H1 (cell line): ENCODE results near the gene ITIH4. TPM values are rescaled to one million over a fixed set of nuclear protein-coding genes. Genes with fewer than 3 reads are reported as not detected.

ENCODE experiments used
- CTCF ChIA-PET: fragments of 300-600 bp; sonication (Branson Sonifier 250); formaldehyde crosslinking; loops from one replicate; lab custom pipeline; 2021; ENCODE audit not compliant: partially characterized antibody; lab: Charles Lee
- POLR2A ChIA-PET: fragments of 300-600 bp; sonication (Branson Sonifier 250); formaldehyde crosslinking; loops from one replicate; lab custom pipeline; 2021; ENCODE audit warnings: inconsistent platforms; ENCODE audit not compliant: partially characterized antibody; lab: Charles Lee
- DNase-seq, 2 experiments: peaks; one replicate each; pipeline versions ENCODE4 v3.0.0 to v3.0.0-alpha.2; 2010 to 2022; ENCODE audit warnings: low spot score in 2 of 2, low read depth in 1 of 2, mixed read lengths in 1 of 2
- FAIRE-seq: peaks from 2 replicates; lab custom pipeline; 2011; peaks lifted over from hg19 to GRCh38; lab: Jason Lieb, UNC
- H2AFZ ChIP-seq: 2 replicates; pipeline ENCODE4 v1.8.1; 2012; ENCODE audit warnings: low read length, inconsistent platforms
- H2AK5ac ChIP-seq: 2 replicates; pipeline ENCODE4 v1.6.1; 2013; ENCODE audit warnings: low read depth, low read length
- H2BK120ac ChIP-seq: replicated peaks from 2 replicates; pipeline ENCODE3; 2013; ENCODE audit warnings: low read depth, low read length, inconsistent platforms
- H2BK12ac ChIP-seq: 2 replicates; pipeline ENCODE4 v1.6.1; 2013; ENCODE audit warnings: low read depth, low read length
- H2BK15ac ChIP-seq: 2 replicates; pipeline ENCODE4 v1.6.1; 2013; ENCODE audit warnings: low read length
- H2BK20ac ChIP-seq: 2 replicates; pipeline ENCODE4 v1.6.1; 2013; ENCODE audit warnings: low read length
- H2BK5ac ChIP-seq: 2 replicates; pipeline ENCODE4 v1.6.1; 2013; ENCODE audit warnings: low read depth, low read length
- H3K14ac ChIP-seq: 2 replicates; pipeline ENCODE4 v1.6.1; 2013; ENCODE audit warnings: inconsistent platforms; ENCODE audit not compliant: insufficient read length
- H3K18ac ChIP-seq: 2 replicates; pipeline ENCODE4 v1.6.1; 2013; ENCODE audit warnings: low read length; ENCODE audit errors: extremely low read depth
- H3K23ac ChIP-seq: 2 replicates; pipeline ENCODE4 v1.6.1; 2013; ENCODE audit warnings: inconsistent platforms; ENCODE audit not compliant: insufficient read length
- H3K23me2 ChIP-seq: 2 replicates; pipeline ENCODE4 v1.6.1; 2013; ENCODE audit warnings: low read depth, low read length
- H3K27ac ChIP-seq: 2 replicates; pipeline ENCODE4 v1.6.1; 2011; ENCODE audit warnings: low read depth, low read length, inconsistent platforms
- H3K27me3 ChIP-seq, 4 experiments: replicated peaks in 1 of 4; 1 replicate in 1 of 4; 2 replicates in 3 of 4; pipeline versions ENCODE4 v1.6.1 to v1.8.1; 2011 to 2013; ENCODE audit warnings: low read length in 3 of 4, mild to moderate bottlenecking in 3 of 4, inconsistent platforms in 2 of 4, mixed read lengths in 2 of 4, moderate library complexity in 1 of 4; ENCODE audit not compliant: control insufficient read depth in 3 of 4, insufficient read depth in 3 of 4; ENCODE audit errors: extremely low read depth in 1 of 4
- H3K36me3 ChIP-seq, 4 experiments: 2 replicates each; pipeline versions ENCODE4 v1.6.1 to v1.8.1; 2011 to 2013; ENCODE audit warnings: mild to moderate bottlenecking in 4 of 4, low read length in 3 of 4, moderate library complexity in 2 of 4, control low read depth in 1 of 4, inconsistent platforms in 1 of 4; ENCODE audit not compliant: insufficient read depth in 4 of 4, control insufficient read depth in 2 of 4
- H3K4ac ChIP-seq: replicated peaks from 2 replicates; pipeline ENCODE3; 2013; ENCODE audit warnings: low read length, low read depth, mixed read lengths, inconsistent platforms; ENCODE audit not compliant: insufficient read length
- H3K4me1 ChIP-seq, 4 experiments: replicated peaks in 1 of 4; 1 replicate in 1 of 4; 2 replicates in 3 of 4; pipeline versions ENCODE4 v1.6.1 to v1.8.1; 2011 to 2013; ENCODE audit warnings: low read length in 3 of 4, inconsistent platforms in 2 of 4, mixed read lengths in 1 of 4; ENCODE audit not compliant: insufficient read depth in 4 of 4, control insufficient read depth in 3 of 4
- H3K4me2 ChIP-seq, 2 experiments: 2 replicates each; pipeline versions ENCODE4 v1.6.1 to v1.8.1; 2011 to 2013; ENCODE audit warnings: low read depth in 2 of 2, low read length in 2 of 2, control low read depth in 1 of 2, inconsistent platforms in 1 of 2, mild to moderate bottlenecking in 1 of 2; ENCODE audit not compliant: insufficient read depth in 1 of 2
- H3K4me3 ChIP-seq, 4 experiments: fragments of 200-600, 300-600 bp in 1 of 4; sonication (generic), shearing (Covaris generic), sonication (Bioruptor Twin) in 1 of 4; 2 replicates each; pipeline versions ENCODE4 v1.5.1 to v1.8.1; 2011 to 2016; ENCODE audit warnings: low read length in 4 of 4, low read depth in 3 of 4, control low read depth in 2 of 4, inconsistent platforms in 2 of 4, mild to moderate bottlenecking in 2 of 4, mixed read lengths in 1 of 4, moderate library complexity in 1 of 4; ENCODE audit not compliant: insufficient read depth in 2 of 4; ENCODE audit errors: extremely low read depth in 1 of 4
- H3K56ac ChIP-seq: replicated peaks from 2 replicates; pipeline ENCODE3; 2013; ENCODE audit warnings: low read depth, mild to moderate bottlenecking, mixed read lengths, low read length, inconsistent platforms; ENCODE audit not compliant: insufficient read length
- H3K79me1 ChIP-seq: 2 replicates; pipeline ENCODE4 v1.6.1; 2013; ENCODE audit warnings: low read depth, low read length, control low read depth
- H3K79me2 ChIP-seq, 2 experiments: 2 replicates each; pipeline versions ENCODE4 v1.6.1 to v1.8.1; 2012 to 2013; ENCODE audit warnings: low read length in 2 of 2, mild to moderate bottlenecking in 2 of 2, inconsistent platforms in 1 of 2; ENCODE audit not compliant: insufficient read depth in 2 of 2, control insufficient read depth in 1 of 2
- H3K9ac ChIP-seq, 4 experiments: replicated peaks in 1 of 4; 1 replicate in 1 of 4; 2 replicates in 3 of 4; pipeline versions ENCODE4 v1.6.1 to v1.8.1; 2011 to 2013; ENCODE audit warnings: low read depth in 3 of 4, low read length in 3 of 4, control low read depth in 2 of 4, mild to moderate bottlenecking in 2 of 4, moderate library complexity in 2 of 4, inconsistent platforms in 1 of 4; ENCODE audit errors: extremely low read depth in 1 of 4
- H3K9me3 ChIP-seq, 2 experiments: 2 replicates each; pipeline versions ENCODE4 v1.6.1 to v1.8.1; 2012 to 2013; ENCODE audit warnings: mild to moderate bottlenecking in 2 of 2, moderate library complexity in 2 of 2, control low read depth in 1 of 2, inconsistent platforms in 1 of 2, low read depth in 1 of 2, low read length in 1 of 2, mixed read lengths in 1 of 2; ENCODE audit not compliant: insufficient read depth in 2 of 2
- H4K20me1 ChIP-seq, 2 experiments: replicated peaks in 1 of 2; 2 replicates each; pipeline versions ENCODE3 to v1.8.1; 2011 to 2013; ENCODE audit warnings: inconsistent platforms in 2 of 2, low read length in 2 of 2, mild to moderate bottlenecking in 1 of 2; ENCODE audit not compliant: insufficient read depth in 2 of 2, control insufficient read depth in 1 of 2
- H4K5ac ChIP-seq: 2 replicates; pipeline ENCODE4 v1.6.1; 2013; ENCODE audit warnings: low read length, low read depth, mixed read lengths, inconsistent platforms; ENCODE audit not compliant: insufficient read length
- H4K8ac ChIP-seq: 2 replicates; pipeline ENCODE4 v1.8.0; 2013; ENCODE audit warnings: mild to moderate bottlenecking, moderate library complexity, low read length, inconsistent platforms; ENCODE audit not compliant: insufficient read depth; ENCODE audit errors: extremely low read depth
- H4K91ac ChIP-seq: replicated peaks from 2 replicates; pipeline ENCODE3; 2013; ENCODE audit warnings: low read length, mixed read lengths, inconsistent platforms; ENCODE audit not compliant: insufficient read length
- CBX5 ChIP-seq: fragments of 300-800, 300-1000 bp; sonication (generic); IDR thresholded peaks from 2 replicates; pipeline ENCODE4 v1.7.1; 2016; ENCODE audit warnings: antibody characterized with exemption, low read length, low read depth
- CEBPB ChIP-seq: IDR thresholded peaks from 2 replicates; pipeline ENCODE4 v1.6.1; 2012; ENCODE audit warnings: low read depth, low read length
- CTBP2 ChIP-seq: IDR thresholded peaks from 2 replicates; pipeline ENCODE4 v1.7.0; 2011; ENCODE audit warnings: borderline replicate concordance, mild to moderate bottlenecking, moderate library complexity, mixed read lengths, low read length; ENCODE audit not compliant: insufficient read depth, insufficient read length
- JUN ChIP-seq: IDR thresholded peaks from 2 replicates; pipeline ENCODE4 v1.6.1; 2011; ENCODE audit warnings: low read depth, mild to moderate bottlenecking, improper control_type of control experiment, low read length
- NRF1 ChIP-seq: IDR thresholded peaks from 2 replicates; pipeline ENCODE4 v1.6.1; 2011; ENCODE audit warnings: mild to moderate bottlenecking, low read depth, low read length, improper control_type of control experiment
- PHF8 ChIP-seq: fragments of 200-600 bp; sonication (generic); conservative IDR thresholded peaks from 2 replicates; pipeline ENCODE4 v1.7.1; 2012; ENCODE audit warnings: low read depth, mild to moderate bottlenecking, inconsistent platforms, low read length, moderate library complexity
- POLR2AphosphoS5 ChIP-seq: IDR thresholded peaks from 2 replicates; pipeline ENCODE4 v1.6.1; 2011; ENCODE audit warnings: low read depth, low read length
- POU5F1 ChIP-seq: IDR thresholded peaks from 2 replicates; pipeline ENCODE4 v1.6.1; 2011; ENCODE audit warnings: low read depth, mild to moderate bottlenecking, low read length, moderate library complexity
- SIX5 ChIP-seq: IDR thresholded peaks from 2 replicates; pipeline ENCODE4 v1.6.1; 2011; ENCODE audit warnings: mild to moderate bottlenecking, low read depth, low read length
- TAF7 ChIP-seq: optimal IDR thresholded peaks from 2 replicates; pipeline ENCODE3; 2011; ENCODE audit warnings: low read depth, mild to moderate bottlenecking, inconsistent platforms, low read length, moderate library complexity, borderline replicate concordance
- TEAD4 ChIP-seq: IDR thresholded peaks from 2 replicates; pipeline ENCODE4 v1.6.1; 2012; ENCODE audit warnings: low read depth, low read length, inconsistent platforms, mixed read lengths
- WGBS, 2 experiments: shearing (Covaris generic) in 1 of 2; methylation state at CpG; one replicate each; pipeline versions ENCODE4 v1.1.6 to v1.1.7; 2013 to 2015; ENCODE audit warnings: low lambda C conversion rate in 2 of 2, mixed read lengths in 2 of 2, inconsistent platforms in 1 of 2, low coverage in 1 of 2, missing lambda C conversion rate in 1 of 2; ENCODE audit not compliant: insufficient replicate concordance in 2 of 2, insufficient coverage in 1 of 2, insufficient read length in 1 of 2; ENCODE audit errors: extremely low coverage in 1 of 2, missing lambda C conversion rate in 1 of 2; 5-methylcytosine and 5-hydroxymethylcytosine counted together
- polyA plus RNA-seq, 7 experiments: library from polyadenylated mRNA; depleted of rRNA in 3 of 7; stranded (reverse) in 5 of 7; unstranded in 2 of 7; fragments of >200 nt in 5 of 7; fragments of 200-250 nt in 2 of 7; gene quantifications; 1 replicate in 5 of 7; 2 replicates in 1 of 7; 4 replicates in 1 of 7; pipeline versions ENCODE4 v1.2.1 to v1.2.3, GENCODE V29; 2011 to 2013; ENCODE audit warnings: missing spikeins in 2 of 7, mixed read lengths in 2 of 7
- total RNA-seq: library from RNA; stranded (reverse); fragmentation: NEBNext Ultra II Directional; extraction: Animal tissue kit (Norgen Biotek cat#: 25700); gene quantifications from 2 replicates; pipeline ENCODE4 v1.2.1, GENCODE V29; 2021

ITIH4 gene
- total and polyA plus RNA-seq, 2 of the 8 experiments (the other 6 are each of a cell fraction or from before 2014, with no cell fraction given) = 3.4 to 3.7 TPM

GRCh38 chr3:52777127-52777958, 53.1 kb downstream of the ITIH4 start, which contains the start of gene ITIH1:
TSS of gene ITIH1 (plus strand) at chr3:52777599. CDS start at chr3:52777616, 17 bp downstream.
- Histone ChIP-seq H3K4me1 (peaks cover 0 to 7% (median 0%) of the 10 kb centered on the region in 4 experiments; a peak in 1 of 7 replicates), H2BK5ac (no peak within 1 kb of the TSS), H3K18ac (no peak within 1 kb of the TSS), H3K9ac (no peak within 1 kb of the TSS), H3K4ac (no peak within 1 kb of the TSS), H2AK5ac (no peak within 1 kb of the TSS), H2BK20ac (no peak within 1 kb of the TSS), H4K91ac (no peak within 1 kb of the TSS), H3K4me2 (no peak within 1 kb of the TSS), H2BK12ac (no peak within 1 kb of the TSS), H3K79me1 (no peaks in the 10 kb centered on the region), H3K56ac (no peak within 1 kb of the TSS), H3K4me3 (no peak within 1 kb of the TSS), H3K23me2 (no peaks in the 10 kb centered on the region), H3K79me2 (no peaks in the 10 kb centered on the region), H3K23ac (no peak within 1 kb of the TSS), H3K14ac (no peak within 1 kb of the TSS), H3K9me3 (no peaks in the 10 kb centered on the region), H4K20me1 (no peaks in the 10 kb centered on the region), H2AFZ (no peak within 1 kb of the TSS), H3K27me3 (no peaks in the 10 kb centered on the region; a peak in 1 of 7 replicates), H4K5ac (no peak within 1 kb of the TSS), H3K36me3 (no peaks in the 10 kb centered on the region; a peak in 1 of 8 replicates), H4K8ac (no peak within 1 kb of the TSS), H3K27ac (no peak within 1 kb of the TSS), H2BK15ac (no peak within 1 kb of the TSS), H2BK120ac (no peak within 1 kb of the TSS)
- ChIA-PET POLR2A (interaction anchor here (1.4 kb wide), 1 partner anchor 11 kb away, joined by 4 read pairs; no protein-coding TSS in a partner anchor), CTCF (interaction anchor here (0.6 to 4.3 kb wide), 4 partner anchors 9 to 210 kb away, joined by 3 to 21 read pairs (median 5); no protein-coding TSS in a partner anchor)
- FAIRE-seq (no peak), DNase-seq (no peak)
- TF ChIP-seq CTBP2 (no peak), POLR2AphosphoS5 (no peak), TAF7 (no peak), PHF8 (no peak), NRF1 (no peak), SIX5 (no peak), TEAD4 (no peak), JUN (no peak), POU5F1 (no peak), CEBPB (no peak), CBX5 (no peak)
- 89% methylated on average over 12 of the region's 12 CpGs; no CpG with 5 or more reads in 1 of the 2 experiments for WGBS, 2 experiments
